ENCODE results near the gene INSIG1.

INSIG1 gene

GRCh38 chr7:155352076-155352752 is 54.5 kb downstream of the INSIG1 start:
- Histone ChIP-seq H3K4me2 (ENCODE audit: low read depth, low read length, poor library complexity, severe bottlenecking) (no peak overlapping the region), H3K9me3 (ENCODE audit: insufficient read depth, low read depth, low read length) (no peaks in the 10 kb centered on the region), H3K4me1 (ENCODE audit: insufficient read depth, low read length, poor library complexity, severe bottlenecking) (peaks cover 8% of the 10 kb centered on the region), H3F3A (ENCODE audit: low read depth) (no peaks in the 10 kb centered on the region), H3K4me3 (ENCODE audit: low read length, poor library complexity, severe bottlenecking) (no peak overlapping the region), H3K9me2 (replicated peaks; ENCODE audit: low read depth, low read length) (no peaks in the 10 kb centered on the region), H3K36me3 (ENCODE audit: insufficient read depth, low read length) (no peaks in the 10 kb centered on the region), H2AFZ (ENCODE audit: low read length) (no peak overlapping the region), H3K79me2 (ENCODE audit: insufficient read depth, low read length) (no peaks in the 10 kb centered on the region), H4K20me1 (ENCODE audit: insufficient read depth, low read length, poor library complexity, severe bottlenecking) (no peaks in the 10 kb centered on the region), H3K9ac (ENCODE audit: low read depth, low read length, poor library complexity, severe bottlenecking) (no peak overlapping the region), H3K27me3 (ENCODE audit: insufficient read depth, low read length, poor library complexity, severe bottlenecking) (no peaks in the 10 kb centered on the region)
- TF ChIP-seq EZH2phosphoT487 (IDR thresholded peaks at IDR 0.05; ENCODE audit: borderline replicate concordance) (no peak), CTCF (conservative IDR thresholded peaks at IDR 0.05; ENCODE audit: low read length) (no peak)

GRCh38 chr7:155352753-155353115 is 55.1 kb downstream of the INSIG1 start:
- Histone ChIP-seq H3F3A (ENCODE audit: low read depth) (no peaks in the 10 kb centered on the region), H3K4me2 (ENCODE audit: low read depth, low read length, poor library complexity, severe bottlenecking) (no peak overlapping the region), H3K9me2 (replicated peaks; ENCODE audit: low read depth, low read length) (no peaks in the 10 kb centered on the region), H3K79me2 (ENCODE audit: insufficient read depth, low read length) (no peaks in the 10 kb centered on the region), H3K4me1 (ENCODE audit: insufficient read depth, low read length, poor library complexity, severe bottlenecking) (peaks cover 12% of the 10 kb centered on the region), H3K9ac (ENCODE audit: low read depth, low read length, poor library complexity, severe bottlenecking) (no peak overlapping the region), H3K4me3 (ENCODE audit: low read length, poor library complexity, severe bottlenecking) (no peak overlapping the region), H3K9me3 (ENCODE audit: insufficient read depth, low read depth, low read length) (no peaks in the 10 kb centered on the region), H4K20me1 (ENCODE audit: insufficient read depth, low read length, poor library complexity, severe bottlenecking) (no peaks in the 10 kb centered on the region), H3K36me3 (ENCODE audit: insufficient read depth, low read length) (no peaks in the 10 kb centered on the region), H2AFZ (ENCODE audit: low read length) (no peak overlapping the region), H3K27me3 (ENCODE audit: insufficient read depth, low read length, poor library complexity, severe bottlenecking) (no peaks in the 10 kb centered on the region)
- TF ChIP-seq CTCF (conservative IDR thresholded peaks at IDR 0.05; ENCODE audit: low read length) (no peak), EZH2phosphoT487 (IDR thresholded peaks at IDR 0.05; ENCODE audit: borderline replicate concordance) (no peak)

- no peaks in the 10 kb centered on the region for H3K36me3 ChIP-seq (ENCODE audit: insufficient read depth, low read length)
- no peak for TF ChIP-seq EZH2phosphoT487 (IDR thresholded peaks at IDR 0.05; ENCODE audit: borderline replicate concordance)
- no peak for TF ChIP-seq CTCF (conservative IDR thresholded peaks at IDR 0.05; ENCODE audit: low read length)
- no peaks in the 10 kb centered on the region for H3F3A ChIP-seq (ENCODE audit: low read depth)
- H3K27me3 ChIP-seq (ENCODE audit: insufficient read depth, low read length, poor library complexity, severe bottlenecking) = no peaks in the 10 kb centered on the region
- H3K9me3 ChIP-seq (ENCODE audit: insufficient read depth, low read depth, low read length) = no peaks in the 10 kb centered on the region
- H3K9ac ChIP-seq (ENCODE audit: low read depth, low read length, poor library complexity, severe bottlenecking) = no peak overlapping the region
- H3K9me2 ChIP-seq (replicated peaks; ENCODE audit: low read depth, low read length) = no peaks in the 10 kb centered on the region
- no peak overlapping the region for H3K4me3 ChIP-seq (ENCODE audit: low read length, poor library complexity, severe bottlenecking)
- no peaks in the 10 kb centered on the region for H4K20me1 ChIP-seq (ENCODE audit: insufficient read depth, low read length, poor library complexity, severe bottlenecking)
- peaks cover 12% of the 10 kb centered on the region for H3K4me1 ChIP-seq (ENCODE audit: insufficient read depth, low read length, poor library complexity, severe bottlenecking)
- H2AFZ ChIP-seq (ENCODE audit: low read length) = no peak overlapping the region
- no peak overlapping the region for H3K4me2 ChIP-seq (ENCODE audit: low read depth, low read length, poor library complexity, severe bottlenecking)
- no peaks in the 10 kb centered on the region for H3K79me2 ChIP-seq (ENCODE audit: insufficient read depth, low read length)
These were observed 55.7 kb downstream of the INSIG1 start for GRCh38 chr7:155353256-155353897.

Data from Loucy (cell line).